LNCAP (cell line): ENCODE results near the gene LILRB1.
A peak's percentile ranks its signal among the peaks of the same experiment; 100 is the strongest.

Experiments used
- TF ChIP-seq, protein P1 (sequence below): fragments of 450-650 bp; IDR thresholded peaks from 2 replicates; pipeline ENCODE4 v1.5.1; 2017; ENCODE audit warnings: mild to moderate bottlenecking

The LILRB1 gene

DNA sequence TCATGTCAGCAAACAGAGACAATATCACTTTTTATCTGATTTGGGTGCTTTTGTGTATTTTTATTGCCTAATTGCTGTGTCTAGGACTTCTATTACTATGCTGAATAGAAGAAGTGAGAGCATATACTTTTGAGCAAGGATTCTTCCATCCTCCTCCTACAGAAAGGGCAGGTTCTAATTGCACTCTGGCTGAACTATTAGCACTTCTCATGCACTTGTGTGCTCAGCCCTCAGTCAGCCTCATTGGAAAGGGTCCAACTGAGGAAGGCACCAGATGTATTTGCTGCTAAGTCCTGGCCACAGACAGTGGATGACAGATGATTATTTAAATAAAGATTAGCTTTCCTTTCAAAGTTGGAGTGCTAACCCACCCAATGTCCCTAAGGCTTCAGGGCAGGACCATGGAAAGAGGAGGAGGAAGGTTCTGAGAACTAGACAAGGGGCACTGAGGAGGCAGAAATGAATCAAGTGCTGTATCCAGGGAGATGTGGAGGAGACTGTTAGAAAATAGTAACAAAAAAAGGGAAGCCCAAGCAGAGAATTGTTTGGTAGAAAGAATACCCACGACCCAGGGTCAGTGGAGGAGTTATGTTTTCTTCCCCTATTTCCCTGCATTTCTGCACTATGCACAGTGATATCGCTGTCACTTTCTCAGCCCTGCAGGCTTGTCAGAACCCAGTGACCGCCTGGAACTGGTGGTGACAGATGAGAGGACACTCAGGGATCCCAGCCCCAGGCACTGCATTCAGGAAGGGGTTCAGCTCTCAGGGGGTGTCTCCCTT, 40.5 kb downstream of the LILRB1 start:
- TF ChIP-seq, protein P1, sequence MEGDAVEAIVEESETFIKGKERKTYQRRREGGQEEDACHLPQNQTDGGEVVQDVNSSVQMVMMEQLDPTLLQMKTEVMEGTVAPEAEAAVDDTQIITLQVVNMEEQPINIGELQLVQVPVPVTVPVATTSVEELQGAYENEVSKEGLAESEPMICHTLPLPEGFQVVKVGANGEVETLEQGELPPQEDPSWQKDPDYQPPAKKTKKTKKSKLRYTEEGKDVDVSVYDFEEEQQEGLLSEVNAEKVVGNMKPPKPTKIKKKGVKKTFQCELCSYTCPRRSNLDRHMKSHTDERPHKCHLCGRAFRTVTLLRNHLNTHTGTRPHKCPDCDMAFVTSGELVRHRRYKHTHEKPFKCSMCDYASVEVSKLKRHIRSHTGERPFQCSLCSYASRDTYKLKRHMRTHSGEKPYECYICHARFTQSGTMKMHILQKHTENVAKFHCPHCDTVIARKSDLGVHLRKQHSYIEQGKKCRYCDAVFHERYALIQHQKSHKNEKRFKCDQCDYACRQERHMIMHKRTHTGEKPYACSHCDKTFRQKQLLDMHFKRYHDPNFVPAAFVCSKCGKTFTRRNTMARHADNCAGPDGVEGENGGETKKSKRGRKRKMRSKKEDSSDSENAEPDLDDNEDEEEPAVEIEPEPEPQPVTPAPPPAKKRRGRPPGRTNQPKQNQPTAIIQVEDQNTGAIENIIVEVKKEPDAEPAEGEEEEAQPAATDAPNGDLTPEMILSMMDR = no peak

DNA sequence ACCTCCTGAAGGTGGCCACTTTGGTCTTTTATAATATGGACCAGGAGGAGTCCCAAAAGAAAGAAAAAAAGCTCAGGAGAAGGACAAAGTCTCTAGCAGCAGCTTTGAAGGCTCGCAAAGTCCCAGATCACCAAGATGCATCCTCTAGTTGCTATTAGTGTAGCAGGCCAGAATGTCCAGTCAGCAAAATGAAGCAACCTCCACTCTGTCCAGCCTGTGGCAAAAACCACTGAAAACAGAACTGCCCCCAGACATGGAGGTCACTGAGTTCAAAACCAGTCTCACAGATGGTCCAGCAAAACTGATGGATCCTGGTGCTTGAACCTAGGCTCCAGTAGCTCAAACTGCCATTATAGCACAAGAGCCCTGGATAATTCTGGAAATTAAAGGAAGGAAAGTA, 42.9 kb downstream of the LILRB1 start:
- TF ChIP-seq, protein P1 = no peak

DNA sequence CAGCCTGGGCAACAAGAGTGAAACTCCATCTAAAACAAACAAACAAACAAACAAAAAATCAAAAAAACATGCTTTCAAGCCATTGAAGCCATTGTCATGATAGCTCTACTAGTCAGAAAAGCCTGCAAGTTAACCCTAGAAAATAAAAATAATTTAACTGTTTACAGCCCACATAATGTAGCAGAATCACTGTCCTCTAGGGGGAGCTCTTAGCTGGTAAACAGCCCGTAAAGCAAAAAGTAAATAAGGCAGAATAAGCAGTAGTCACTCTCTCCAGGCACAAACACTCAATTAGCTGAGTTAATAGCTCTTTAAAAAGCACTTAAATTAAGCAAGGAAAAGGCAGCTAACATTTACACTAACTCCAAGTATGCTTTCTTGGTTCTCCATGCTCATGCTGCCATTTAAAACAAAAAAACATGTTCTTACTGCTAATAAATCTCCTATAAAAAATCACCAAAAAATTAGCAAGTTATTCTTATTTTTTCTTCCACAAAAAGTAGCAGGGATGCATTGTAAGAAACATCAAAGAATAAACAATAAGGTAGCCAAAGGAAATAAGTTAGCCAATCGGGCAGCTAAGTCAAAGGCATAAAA, 43.8 kb downstream of the LILRB1 start:
- TF ChIP-seq, protein P1 = peak; percentile 82

DNA sequence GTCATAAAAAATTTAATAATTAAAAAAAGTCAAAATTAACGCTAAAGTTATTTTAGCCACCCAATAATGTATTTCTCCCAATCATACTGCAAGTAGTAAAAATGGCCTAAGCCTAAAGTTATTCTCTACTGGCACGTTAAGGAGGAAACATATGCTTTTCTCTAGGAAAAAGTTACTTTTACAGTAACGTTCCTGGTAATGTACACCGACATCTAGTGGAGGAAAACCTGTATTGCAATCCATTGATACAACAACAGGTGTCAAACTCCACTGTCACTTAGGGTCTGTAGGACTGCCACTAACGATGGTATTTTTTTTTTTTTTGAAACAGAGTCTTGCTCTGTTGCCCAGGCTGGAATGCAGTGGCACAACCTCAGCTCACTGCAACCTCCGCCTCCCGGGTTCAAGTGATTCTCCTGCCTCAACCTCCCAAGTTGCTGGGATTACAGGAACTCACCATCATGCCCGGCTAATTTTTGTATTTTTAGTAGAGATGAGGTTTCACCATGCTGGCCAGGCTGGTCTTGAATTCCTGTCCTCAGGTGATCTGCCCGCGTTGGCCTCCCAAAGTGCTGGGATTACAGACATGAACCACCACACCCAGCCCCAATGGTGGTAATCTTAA, 46.0 kb downstream of the LILRB1 start:
- TF ChIP-seq, protein P1 = peak; percentile 82

DNA sequence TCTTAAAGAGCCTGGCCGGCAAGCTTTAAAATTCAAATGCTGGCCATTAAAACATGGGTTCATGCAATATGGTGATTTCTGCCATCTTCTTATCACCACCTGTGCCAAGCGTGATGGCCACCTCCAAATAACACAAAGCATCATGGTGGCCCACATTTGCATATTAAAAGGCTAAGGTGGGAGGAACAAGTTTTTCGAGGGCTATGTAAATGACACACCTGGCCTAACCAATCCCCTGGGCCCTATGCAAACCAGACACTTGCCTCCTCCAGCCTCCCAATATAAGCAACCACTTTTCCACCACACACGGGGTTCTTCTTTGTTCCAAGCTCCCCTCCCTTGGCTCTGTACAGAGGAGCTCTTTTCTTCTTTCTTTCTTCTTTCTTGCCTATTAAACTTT, 46.9 kb downstream of the LILRB1 start:
- TF ChIP-seq, protein P1 = no peak

DNA sequence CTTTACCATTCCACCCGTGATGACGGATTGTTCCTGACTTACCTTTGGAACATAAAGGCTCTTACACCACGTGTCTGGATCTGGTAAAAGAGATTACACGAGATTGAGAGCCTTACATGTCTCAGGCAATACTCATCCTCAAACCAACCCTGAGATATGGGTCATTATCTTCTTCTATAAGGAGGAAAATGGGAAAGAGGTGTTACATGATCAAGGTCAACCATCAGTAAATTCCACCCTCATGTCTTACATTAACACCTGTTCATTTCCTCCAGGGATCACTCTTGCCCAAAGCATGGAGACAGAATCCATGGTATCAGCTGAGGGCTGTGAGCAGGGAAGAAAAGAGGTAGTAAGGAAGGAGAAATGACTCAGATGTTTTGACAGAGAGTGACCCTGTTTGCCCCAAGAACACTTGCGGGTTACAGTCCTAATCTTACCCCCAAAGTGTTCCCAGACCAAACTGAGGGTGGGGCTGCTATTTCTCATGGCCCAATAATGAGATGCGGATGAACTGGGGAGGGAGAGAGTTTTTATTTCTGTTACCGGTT, 52.1 kb downstream of the LILRB1 start:
- TF ChIP-seq, protein P1 = no peak

DNA sequence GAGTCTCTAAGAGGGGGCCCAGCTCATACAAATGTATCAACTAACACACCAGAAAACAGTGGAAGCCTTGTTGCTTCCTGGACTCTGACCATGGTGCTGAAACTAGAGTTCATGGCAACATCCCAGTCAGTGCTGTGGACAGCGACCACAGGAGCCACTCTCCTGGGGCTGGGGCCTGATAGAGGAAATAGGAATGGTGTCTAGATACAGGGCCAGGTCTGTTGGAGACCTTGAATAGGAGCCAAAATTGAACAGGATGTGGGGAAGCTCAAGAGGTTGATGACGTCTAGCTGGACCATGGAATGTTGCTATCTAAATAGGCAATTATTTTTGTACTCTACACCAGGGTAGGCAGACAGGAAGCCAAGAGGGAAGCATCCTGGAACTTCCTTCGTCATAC, 54.2 kb downstream of the LILRB1 start:
- TF ChIP-seq, protein P1 = no peak
